Lung (tissue), 12 donors: ENCODE results near the gene KRTAP10-10. TPM values are rescaled to one million over a fixed set of nuclear protein-coding genes. Genes with fewer than 3 reads are reported as not detected.
"Not testable (repeated sequence)": the region's sequence is repeated elsewhere in the genome, so short reads cannot be mapped to it uniquely, and the experiment has no call there.

ENCODE experiments used
- ATAC-seq: fragments of 200-7000 bp; cut with Tn5 transposase; one replicate; pipeline ENCODE4 v1.9.1; 2020; ENCODE audit warnings: moderate number of reproducible peaks; ENCODE audit not compliant: insufficient read depth, low FRiP score
- DNase-seq, 3 donors: peaks; one replicate each; pipeline ENCODE4 v3.0.0-alpha.2; 2013 to 2017
- H3K27ac ChIP-seq, 2 donors: one replicate each; pipeline ENCODE4 v1.5.1; 2013; ENCODE audit warnings: mild to moderate bottlenecking in 2 of 2, moderate library complexity in 2 of 2, control low read depth in 1 of 2, inconsistent platforms in 1 of 2, low read depth in 1 of 2, low read length in 1 of 2
- H3K27me3 ChIP-seq, 3 donors: one replicate each; pipeline ENCODE4 v1.5.1; 2013; ENCODE audit warnings: low read length in 2 of 3; ENCODE audit not compliant: control insufficient read depth in 3 of 3, insufficient read depth in 3 of 3
- H3K36me3 ChIP-seq, 4 donors: one replicate each; pipeline ENCODE4 v1.5.1; 2013; ENCODE audit warnings: low read length in 4 of 4, mild to moderate bottlenecking in 1 of 4, moderate library complexity in 1 of 4; ENCODE audit not compliant: control insufficient read depth in 4 of 4, insufficient read depth in 4 of 4
- H3K4me1 ChIP-seq, 5 donors: one replicate each; pipeline ENCODE4 v1.5.1; 2013; ENCODE audit warnings: low read length in 5 of 5, mild to moderate bottlenecking in 2 of 5, moderate library complexity in 1 of 5; ENCODE audit not compliant: control insufficient read depth in 5 of 5, insufficient read depth in 5 of 5
- H3K4me3 ChIP-seq: one replicate; pipeline ENCODE4 v1.5.1; 2013; ENCODE audit warnings: mild to moderate bottlenecking, control low read depth, moderate library complexity
- H3K9ac ChIP-seq, 2 donors: one replicate each; pipeline ENCODE4 v1.5.1; 2013; ENCODE audit warnings: low read length in 2 of 2, control low read depth in 1 of 2; ENCODE audit not compliant: insufficient read depth in 1 of 2
- H3K9me3 ChIP-seq, 4 donors: one replicate each; pipeline ENCODE4 v1.5.1; 2013; ENCODE audit warnings: low read length in 3 of 4, mild to moderate bottlenecking in 1 of 4, moderate library complexity in 1 of 4; ENCODE audit not compliant: control insufficient read depth in 4 of 4, insufficient read depth in 3 of 4
- WGBS, 2 donors: extraction: QIAGEN DNeasy Blood & Tissue Kit; methylation state at CpG; one replicate each; pipeline ENCODE4 v1.1.7; 2013; 5-methylcytosine and 5-hydroxymethylcytosine counted together
- polyA plus RNA-seq, 2 donors: library from polyadenylated mRNA; stranded (reverse); fragments of 200-250 nt; gene quantifications; one replicate each; pipeline ENCODE4 v1.2.1, GENCODE V29; 2013
- total RNA-seq, 2 donors: library from RNA; depleted of rRNA in 1 of 2; stranded (reverse); fragments of >200 nt in 1 of 2; gene quantifications; one replicate each; pipeline ENCODE4 v1.2.1, GENCODE V29; 2014 to 2021
- TF ChIP-seq, protein P1 (sequence below): IDR thresholded peaks from 2 replicates; pipeline ENCODE4 v1.5.1; 2012; ENCODE audit warnings: mild to moderate bottlenecking; ENCODE audit errors: control extremely low read depth, extremely low read depth
- donor health status: control.
- donor health status: control.
- donor health status: Bipolar disorder and iron deficiency.
- donor health status: healthy.
- donor health status: DM: yes; HTN: yes; CAD: no.

KRTAP10-10 gene
- total and polyA plus RNA-seq, 4 donors, result not detected

- no peak for DNase-seq
- Histone ChIP-seq H3K27me3 (peaks cover 0 to 3% (median 0%) of the 10 kb centered on the region in 3 donors), H3K27ac (no peak overlapping the region), H3K4me1 (peaks cover 0 to 5% (median 0%) of the 10 kb centered on the region in 5 donors), H3K9ac (no peak overlapping the region), H3K9me3 (peaks cover 0 to 11% (median 5%) of the 10 kb centered on the region in 4 donors), H3K4me3 (no peak overlapping the region), H3K36me3 (no peaks in the 10 kb centered on the region)
- TF ChIP-seq, protein P1, sequence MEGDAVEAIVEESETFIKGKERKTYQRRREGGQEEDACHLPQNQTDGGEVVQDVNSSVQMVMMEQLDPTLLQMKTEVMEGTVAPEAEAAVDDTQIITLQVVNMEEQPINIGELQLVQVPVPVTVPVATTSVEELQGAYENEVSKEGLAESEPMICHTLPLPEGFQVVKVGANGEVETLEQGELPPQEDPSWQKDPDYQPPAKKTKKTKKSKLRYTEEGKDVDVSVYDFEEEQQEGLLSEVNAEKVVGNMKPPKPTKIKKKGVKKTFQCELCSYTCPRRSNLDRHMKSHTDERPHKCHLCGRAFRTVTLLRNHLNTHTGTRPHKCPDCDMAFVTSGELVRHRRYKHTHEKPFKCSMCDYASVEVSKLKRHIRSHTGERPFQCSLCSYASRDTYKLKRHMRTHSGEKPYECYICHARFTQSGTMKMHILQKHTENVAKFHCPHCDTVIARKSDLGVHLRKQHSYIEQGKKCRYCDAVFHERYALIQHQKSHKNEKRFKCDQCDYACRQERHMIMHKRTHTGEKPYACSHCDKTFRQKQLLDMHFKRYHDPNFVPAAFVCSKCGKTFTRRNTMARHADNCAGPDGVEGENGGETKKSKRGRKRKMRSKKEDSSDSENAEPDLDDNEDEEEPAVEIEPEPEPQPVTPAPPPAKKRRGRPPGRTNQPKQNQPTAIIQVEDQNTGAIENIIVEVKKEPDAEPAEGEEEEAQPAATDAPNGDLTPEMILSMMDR, result no peak
- no peak for ATAC-seq
- 82 to 86% methylated on average over 15 of the region's 15 CpGs for WGBS, 2 donors
These were observed 743 bp upstream of the KRTAP10-10 start for GRCh38 chr21:44636209-44637017.

DNA sequence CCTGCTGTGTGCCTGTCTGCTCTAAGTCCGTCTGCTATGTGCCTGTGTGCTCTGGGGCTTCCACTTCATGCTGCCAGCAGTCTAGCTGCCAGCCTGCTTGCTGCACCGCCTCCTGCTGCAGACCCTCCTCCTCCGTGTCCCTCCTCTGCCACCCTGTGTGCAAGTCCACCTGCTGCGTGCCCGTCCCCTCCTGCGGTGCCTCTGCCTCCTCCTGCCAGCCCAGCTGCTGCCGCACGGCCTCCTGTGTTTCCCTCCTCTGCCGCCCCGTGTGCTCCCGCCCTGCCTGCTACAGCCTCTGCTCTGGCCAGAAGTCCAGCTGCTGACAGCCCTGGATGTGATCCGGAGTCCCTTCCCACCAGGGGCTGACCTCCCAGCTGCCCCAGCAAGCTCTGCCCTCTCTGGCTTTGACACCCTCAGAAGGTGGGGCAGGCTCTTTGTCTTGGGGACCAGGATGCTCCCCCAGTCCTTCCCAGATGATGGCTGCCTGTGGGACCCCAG lies 744 bp downstream of the KRTAP10-10 start:
- peaks cover 0 to 11% (median 3%) of the 10 kb centered on the region in 4 donors for H3K9me3 ChIP-seq
- not testable (repeated sequence) for DNase-seq, H3K27ac ChIP-seq, H3K36me3 ChIP-seq, H3K4me3 ChIP-seq, H3K4me1 ChIP-seq, ATAC-seq, H3K27me3 ChIP-seq, H3K9ac ChIP-seq
- WGBS, 2 donors, result 59 to 67% methylated on average over 11 of the region's 12 CpGs

- H3K36me3 ChIP-seq, H3K4me3 ChIP-seq, H3K4me1 ChIP-seq, H3K27me3 ChIP-seq, ATAC-seq, H3K9ac ChIP-seq, DNase-seq, H3K27ac ChIP-seq: not testable (repeated sequence)
- peaks cover 0 to 13% (median 3%) of the 10 kb centered on the region in 4 donors for H3K9me3 ChIP-seq
- 79 to 83% methylated on average over 20 to 21 of the region's 21 CpGs for WGBS, 2 donors
These were observed 1.6 kb downstream of the KRTAP10-10 start for GRCh38 chr21:44638506-44639330.

GRCh38 chr21:44639331-44639655 lies 2.1 kb downstream of the KRTAP10-10 start:
- DNase-seq (no peak), ATAC-seq (no peak)
- WGBS, 2 donors, result 88 to 90% methylated on average over 12 of the region's 12 CpGs
- TF ChIP-seq, protein P1, result no peak
- H3K27me3 ChIP-seq, result peaks cover 0 to 3% (median 0%) of the 10 kb centered on the region in 3 donors
- peaks cover 0 to 5% (median 0%) of the 10 kb centered on the region in 5 donors for H3K4me1 ChIP-seq
- H3K36me3 ChIP-seq, result no peaks in the 10 kb centered on the region
- no peak overlapping the region for H3K9ac ChIP-seq
- no peak overlapping the region for H3K4me3 ChIP-seq
- H3K9me3 ChIP-seq, result peaks cover 0 to 17% (median 3%) of the 10 kb centered on the region in 4 donors
- no peak overlapping the region for H3K27ac ChIP-seq
